Lung (tissue), 12 donors: ENCODE results near the gene SIMC1. TPM values are rescaled to one million over a fixed set of nuclear protein-coding genes. Genes with fewer than 3 reads are reported as not detected.
"Not testable (repeated sequence)": the region's sequence is repeated elsewhere in the genome, so short reads cannot be mapped to it uniquely, and the experiment has no call there.

Source experiments
- ATAC-seq: fragments of 200-7000 bp; cut with Tn5 transposase; one replicate; pipeline ENCODE4 v1.9.1; 2020; ENCODE audit warnings: moderate number of reproducible peaks; ENCODE audit not compliant: insufficient read depth, low FRiP score
- DNase-seq, 3 donors: peaks; one replicate each; pipeline ENCODE4 v3.0.0-alpha.2; 2013 to 2017
- H3K27ac ChIP-seq, 2 donors: one replicate each; pipeline ENCODE4 v1.5.1; 2013; ENCODE audit warnings: mild to moderate bottlenecking in 2 of 2, moderate library complexity in 2 of 2, control low read depth in 1 of 2, inconsistent platforms in 1 of 2, low read depth in 1 of 2, low read length in 1 of 2
- H3K27me3 ChIP-seq, 3 donors: one replicate each; pipeline ENCODE4 v1.5.1; 2013; ENCODE audit warnings: low read length in 2 of 3; ENCODE audit not compliant: control insufficient read depth in 3 of 3, insufficient read depth in 3 of 3
- H3K36me3 ChIP-seq, 4 donors: one replicate each; pipeline ENCODE4 v1.5.1; 2013; ENCODE audit warnings: low read length in 4 of 4, mild to moderate bottlenecking in 1 of 4, moderate library complexity in 1 of 4; ENCODE audit not compliant: control insufficient read depth in 4 of 4, insufficient read depth in 4 of 4
- H3K4me1 ChIP-seq, 5 donors: one replicate each; pipeline ENCODE4 v1.5.1; 2013; ENCODE audit warnings: low read length in 5 of 5, mild to moderate bottlenecking in 2 of 5, moderate library complexity in 1 of 5; ENCODE audit not compliant: control insufficient read depth in 5 of 5, insufficient read depth in 5 of 5
- H3K4me3 ChIP-seq: one replicate; pipeline ENCODE4 v1.5.1; 2013; ENCODE audit warnings: mild to moderate bottlenecking, control low read depth, moderate library complexity
- H3K9ac ChIP-seq, 2 donors: one replicate each; pipeline ENCODE4 v1.5.1; 2013; ENCODE audit warnings: low read length in 2 of 2, control low read depth in 1 of 2; ENCODE audit not compliant: insufficient read depth in 1 of 2
- H3K9me3 ChIP-seq, 4 donors: one replicate each; pipeline ENCODE4 v1.5.1; 2013; ENCODE audit warnings: low read length in 3 of 4, mild to moderate bottlenecking in 1 of 4, moderate library complexity in 1 of 4; ENCODE audit not compliant: control insufficient read depth in 4 of 4, insufficient read depth in 3 of 4
- CTCF ChIP-seq: IDR thresholded peaks from 2 replicates; pipeline ENCODE4 v1.5.1; 2012; ENCODE audit warnings: mild to moderate bottlenecking; ENCODE audit errors: control extremely low read depth, extremely low read depth
- WGBS, 2 donors: extraction: QIAGEN DNeasy Blood & Tissue Kit; methylation state at CpG; one replicate each; pipeline ENCODE4 v1.1.7; 2013; 5-methylcytosine and 5-hydroxymethylcytosine counted together
- polyA plus RNA-seq, 2 donors: library from polyadenylated mRNA; stranded (reverse); fragments of 200-250 nt; gene quantifications; one replicate each; pipeline ENCODE4 v1.2.1, GENCODE V29; 2013
- total RNA-seq, 2 donors: library from RNA; depleted of rRNA in 1 of 2; stranded (reverse); fragments of >200 nt in 1 of 2; gene quantifications; one replicate each; pipeline ENCODE4 v1.2.1, GENCODE V29; 2014 to 2021
- donor health status: control.
- donor health status: control.
- donor health status: Bipolar disorder and iron deficiency.
- donor health status: healthy.
- donor health status: DM: yes; HTN: yes; CAD: no.

SIMC1 gene
- total and polyA plus RNA-seq, 4 donors = 3.7 to 20.9 (median 8.7) TPM

GRCh38 chr5:176201811-176202210 lies 36.4 kb upstream of the SIMC1 start:
- Histone ChIP-seq H3K36me3 (no peaks in the 10 kb centered on the region), H3K9me3 (no peaks in the 10 kb centered on the region), H3K27me3 (peaks cover 0 to 2% (median 0%) of the 10 kb centered on the region in 3 donors), H3K9ac (no peak overlapping the region), H3K27ac (no peak overlapping the region), H3K4me1 (no peaks in the 10 kb centered on the region), H3K4me3 (no peak overlapping the region)
- no peak for ATAC-seq
- WGBS, 2 donors = 97% methylated on average over 8 of the region's 8 CpGs
- no peak for DNase-seq
- no peak for TF ChIP-seq CTCF

GRCh38 chr5:176203086-176203485 lies 35.1 kb upstream of the SIMC1 start:
- TF ChIP-seq CTCF = no peak
- H3K27me3 ChIP-seq = peaks cover 0 to 2% (median 0%) of the 10 kb centered on the region in 3 donors
- WGBS, 2 donors = 79 to 80% methylated on average over 8 of the region's 8 CpGs
- no peak for DNase-seq
- no peak overlapping the region for H3K9ac ChIP-seq
- H3K9me3 ChIP-seq = no peaks in the 10 kb centered on the region
- no peaks in the 10 kb centered on the region for H3K36me3 ChIP-seq
- no peak for ATAC-seq
- H3K4me3 ChIP-seq = no peak overlapping the region
- H3K4me1 ChIP-seq = no peaks in the 10 kb centered on the region
- H3K27ac ChIP-seq = no peak overlapping the region

- 92 to 93% methylated on average over 10 of the region's 10 CpGs for WGBS, 2 donors
- H3K4me3 ChIP-seq, ATAC-seq, H3K9me3 ChIP-seq, H3K4me1 ChIP-seq, H3K27ac ChIP-seq, H3K36me3 ChIP-seq, H3K9ac ChIP-seq, H3K27me3 ChIP-seq, DNase-seq: not testable (repeated sequence)
Observed at GRCh38 chr5:176203535-176203934, 34.7 kb upstream of the SIMC1 start.

GRCh38 chr5:176214466-176215021 lies 23.7 kb upstream of the SIMC1 start:
- not testable (repeated sequence) for H3K9ac ChIP-seq, H3K4me3 ChIP-seq, DNase-seq, H3K36me3 ChIP-seq, H3K27ac ChIP-seq, H3K9me3 ChIP-seq, ATAC-seq, H3K27me3 ChIP-seq
- H3K4me1 ChIP-seq = peaks cover 0 to 12% (median 0%) of the 10 kb centered on the region in 5 donors
- 85 to 89% methylated on average over 19 to 23 of the region's 23 CpGs for WGBS, 2 donors

DNA sequence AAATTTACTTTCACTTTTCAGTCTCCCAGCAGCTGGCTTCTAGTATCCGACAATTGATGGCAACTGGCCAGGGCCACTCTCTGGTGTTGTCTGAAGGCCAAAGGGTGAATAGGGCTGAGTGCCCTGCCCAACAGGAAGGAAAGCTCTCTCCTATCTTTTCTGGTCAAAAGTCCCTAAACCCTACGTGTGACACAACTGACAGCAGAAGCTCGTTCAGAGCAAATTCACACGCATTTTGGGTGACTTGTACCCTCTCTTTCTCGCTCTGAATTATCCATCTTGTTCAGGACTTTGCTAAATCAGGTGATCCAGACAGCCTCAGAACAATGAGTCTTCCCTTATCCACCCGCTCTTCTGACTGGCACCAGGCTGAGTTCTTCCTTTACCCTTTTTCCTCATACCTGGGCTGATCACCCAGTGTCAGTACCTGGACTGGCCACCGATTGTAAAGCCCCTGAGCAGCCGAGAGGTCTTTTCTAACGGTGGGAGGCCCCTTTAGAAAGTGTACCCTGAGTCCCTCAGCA lies 21.8 kb upstream of the SIMC1 start:
- H3K9me3 ChIP-seq, H3K9ac ChIP-seq, H3K36me3 ChIP-seq, ATAC-seq, H3K27ac ChIP-seq, H3K4me3 ChIP-seq, H3K27me3 ChIP-seq: not testable (repeated sequence)
- peaks cover 0 to 12% (median 0%) of the 10 kb centered on the region in 5 donors for H3K4me1 ChIP-seq
- peak in 2 of 3 donors; percentile 16 to 46 for DNase-seq
- 46 to 49% methylated on average over 9 of the region's 9 CpGs for WGBS, 2 donors

DNA sequence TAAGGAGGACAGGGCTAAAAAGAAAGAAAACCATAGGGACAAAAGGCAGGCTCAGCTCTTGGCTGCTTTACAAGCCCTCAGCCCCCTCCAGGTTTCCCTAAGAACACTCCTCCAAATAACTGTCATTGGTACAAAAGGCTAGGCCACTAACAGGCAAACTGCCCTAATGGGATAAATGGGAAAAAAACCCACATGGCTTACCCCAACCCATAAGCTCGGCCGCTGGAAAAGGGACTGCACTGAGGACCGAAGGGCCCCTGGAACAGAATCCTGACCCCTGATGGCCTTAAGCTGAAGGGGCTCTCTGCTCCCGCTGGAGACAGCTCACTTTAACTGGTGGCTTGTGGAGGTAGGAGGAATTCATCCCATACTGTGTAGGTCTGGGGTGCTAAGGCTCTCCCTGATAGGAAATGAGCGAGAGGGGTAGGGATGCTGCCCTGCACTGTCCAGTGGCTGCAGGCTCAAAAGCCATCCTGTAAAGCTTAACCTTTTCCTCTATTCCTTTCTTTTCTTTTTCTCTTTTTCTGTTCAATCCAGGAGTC lies 21.0 kb upstream of the SIMC1 start:
- DNase-seq = peak in 1 of 3 donors; percentile 6
- not testable (repeated sequence) for H3K36me3 ChIP-seq, H3K9me3 ChIP-seq, H3K27ac ChIP-seq, H3K27me3 ChIP-seq, H3K9ac ChIP-seq, ATAC-seq, H3K4me3 ChIP-seq
- peaks cover 0 to 12% (median 0%) of the 10 kb centered on the region in 5 donors for H3K4me1 ChIP-seq
- 63 to 78% methylated on average over 4 to 5 of the region's 5 CpGs for WGBS, 2 donors

GRCh38 chr5:176217764-176218163 lies 20.5 kb upstream of the SIMC1 start:
- not testable (repeated sequence) for ATAC-seq

More at GRCh38 chr5:176217764-176218163, 20.5 kb upstream of the SIMC1 start:
- not testable (repeated sequence) for H3K9ac ChIP-seq, H3K4me3 ChIP-seq, H3K27me3 ChIP-seq, H3K36me3 ChIP-seq, H3K9me3 ChIP-seq, H3K27ac ChIP-seq
- peak in 2 of 3 donors; percentile 71 to 82 for DNase-seq
- peaks cover 0 to 12% (median 0%) of the 10 kb centered on the region in 5 donors for H3K4me1 ChIP-seq
- 19 to 25% methylated on average over 2 of the region's 2 CpGs for whole genome bisulfite sequencing, 2 donors
